HepG2 (cell line): ENCODE measurements around the gene IGF2BP3. TPM values are rescaled to one million over a fixed set of nuclear protein-coding genes. Genes with fewer than 3 reads are reported as not detected.

ENCODE experiments used
- FOXA1 ChIP-seq, 2 experiments: fragments of 450-650 bp in 1 of 2; sonication (generic) in 1 of 2; formaldehyde crosslinking in 1 of 2; IDR thresholded peaks; 2 replicates each; pipeline versions ENCODE4 v1.4.0 to v1.6.1; 2016 to 2020; ENCODE audit warnings: missing genetic modification reagents in 1 of 2
- FOXJ3 ChIP-seq: sonication (generic); formaldehyde crosslinking; IDR thresholded peaks from 2 replicates; pipeline ENCODE4 v1.4.0; 2020; ENCODE audit warnings: missing genetic modification reagents, mild to moderate bottlenecking, borderline replicate concordance
- HNRNPLL ChIP-seq: fragments of 200-400 bp; formaldehyde crosslinking; IDR thresholded peaks from 2 replicates; pipeline ENCODE4 v1.6.1; 2017; ENCODE audit warnings: mild to moderate bottlenecking, low read depth, low read length; ENCODE audit not compliant: poor library complexity, severe bottlenecking
- HOXA7 ChIP-seq: sonication (generic); formaldehyde crosslinking; IDR thresholded peaks from 2 replicates; pipeline ENCODE4 v1.8.1; 2022; ENCODE audit warnings: mild to moderate bottlenecking, missing genetic modification reagents, moderate library complexity
- KDM1A ChIP-seq: IDR thresholded peaks from 2 replicates; pipeline ENCODE4 v1.6.1; 2016; ENCODE audit warnings: missing compliant biosample characterization
- KMT2A ChIP-seq: sonication (generic); formaldehyde crosslinking; IDR thresholded peaks from 2 replicates; pipeline ENCODE4 v1.4.0; 2020; ENCODE audit warnings: missing genetic modification reagents
- MAF1 ChIP-seq: sonication (generic); formaldehyde crosslinking; IDR thresholded peaks from 2 replicates; pipeline ENCODE4 v1.5.0; 2020; ENCODE audit warnings: missing genetic modification reagents, borderline replicate concordance
- MYC ChIP-seq: sonication (generic); formaldehyde crosslinking; IDR thresholded peaks from 2 replicates; pipeline ENCODE4 v1.9.0; 2021; ENCODE audit warnings: missing genetic modification reagents, borderline replicate concordance
- NBN ChIP-seq: fragments of 450-650 bp; conservative IDR thresholded peaks from 2 replicates; pipeline ENCODE4 v1.6.1; 2017
- NCOR1 ChIP-seq: fragments of 200-600 bp; sonication (generic); IDR thresholded peaks from 2 replicates; pipeline ENCODE4 v1.7.0; 2017; ENCODE audit warnings: antibody characterized with exemption, low read length, borderline replicate concordance
- NFRKB ChIP-seq: fragments of 450-650 bp; IDR thresholded peaks from 2 replicates; pipeline ENCODE4 v1.6.1; 2017
- SMAD1 ChIP-seq: sonication (generic); formaldehyde crosslinking; IDR thresholded peaks from 2 replicates; pipeline ENCODE4 v1.4.0; 2020; ENCODE audit warnings: missing genetic modification reagents, low read depth, mild to moderate bottlenecking, borderline replicate concordance
- SMARCE1 ChIP-seq: fragments of 450-650 bp; IDR thresholded peaks from 2 replicates; pipeline ENCODE4 v1.6.1; 2017; ENCODE audit warnings: borderline replicate concordance
- SMC3 ChIP-seq: IDR thresholded peaks from 2 replicates; pipeline ENCODE4 v1.6.1; 2011; ENCODE audit warnings: low read length, improper control_type of control experiment
- TBP ChIP-seq: sonication (generic); formaldehyde crosslinking; IDR thresholded peaks from 2 replicates; pipeline ENCODE4 v1.5.0; 2020; ENCODE audit warnings: missing genetic modification reagents
- THYN1 ChIP-seq: sonication (generic); formaldehyde crosslinking; IDR thresholded peaks from 2 replicates; pipeline ENCODE4 v1.8.1; 2023; ENCODE audit warnings: low read depth, mild to moderate bottlenecking, moderate library complexity, missing genetic modification reagents, borderline replicate concordance
- U2AF2 ChIP-seq: fragments of 200-400 bp; formaldehyde crosslinking; IDR thresholded peaks from 2 replicates; pipeline ENCODE4 v1.6.1; 2017; ENCODE audit warnings: low read depth, mild to moderate bottlenecking, low read length
- ZBTB21 ChIP-seq: sonication (generic); formaldehyde crosslinking; IDR thresholded peaks from 2 replicates; pipeline ENCODE4 v1.4.0; 2020; ENCODE audit warnings: missing genetic modification reagents
- ZBTB7A ChIP-seq: sonication (generic); formaldehyde crosslinking; IDR thresholded peaks from 2 replicates; pipeline ENCODE4 v1.8.0; 2022; ENCODE audit warnings: mild to moderate bottlenecking, missing genetic modification reagents
- ZFP36L2 ChIP-seq: sonication (generic); formaldehyde crosslinking; IDR thresholded peaks from 2 replicates; pipeline ENCODE4 v1.4.0; 2020; ENCODE audit warnings: missing genetic modification reagents
- ZKSCAN5 ChIP-seq: sonication (generic); formaldehyde crosslinking; IDR thresholded peaks from 2 replicates; pipeline ENCODE4 v1.5.1; 2020; ENCODE audit warnings: mild to moderate bottlenecking, missing genetic modification reagents
- ZNF282 ChIP-seq: fragments of 450-650 bp; IDR thresholded peaks from 2 replicates; pipeline ENCODE4 v1.6.1; 2018; ENCODE audit not compliant: partially characterized antibody
- ZNF629 ChIP-seq: sonication (generic); formaldehyde crosslinking; conservative IDR thresholded peaks from 2 replicates; pipeline ENCODE4 v1.5.0; 2020; ENCODE audit warnings: missing genetic modification reagents
- polyA plus RNA-seq, 8 experiments: library from polyadenylated mRNA; depleted of rRNA in 3 of 8; stranded (reverse) in 7 of 8; unstranded in 1 of 8; fragments of >200 nt; fragmentation: Illumina TruSeq in 4 of 8; extraction: Trizol in 4 of 8; gene quantifications; 2 replicates each; pipeline versions ENCODE4 v1.2.1 to v1.2.3, GENCODE V29; 2011 to 2016; ENCODE audit warnings: low read depth in 4 of 8, missing spikeins in 1 of 8, mixed read lengths in 1 of 8; ENCODE audit not compliant: insufficient read depth in 1 of 8
- total RNA-seq, 5 experiments: library from RNA; depleted of rRNA; stranded (reverse); fragments of >200 nt; fragmentation: Illumina TruSeq; extraction: Trizol; gene quantifications; 2 replicates each; pipeline ENCODE4 v1.2.3, GENCODE V29; 2016; ENCODE audit warnings: low read depth in 1 of 5
- TF ChIP-seq, protein P1 (sequence below): sonication (generic); formaldehyde crosslinking; IDR thresholded peaks from 2 replicates; pipeline ENCODE4 v1.4.0; 2020; ENCODE audit warnings: missing genetic modification reagents
- TF ChIP-seq, protein P2 (sequence below): sonication (generic); formaldehyde crosslinking; IDR thresholded peaks from 2 replicates; pipeline ENCODE4 v1.5.0; 2020; ENCODE audit warnings: missing genetic modification reagents
- TF ChIP-seq, protein P3 (sequence below): IDR thresholded peaks from 2 replicates; pipeline ENCODE4 v1.6.1; 2018; ENCODE audit warnings: missing genetic modification reagents, mild to moderate bottlenecking, missing compliant biosample characterization

Gene IGF2BP3
- total and polyA plus RNA-seq, 2 of the 13 experiments (the other 11 are each of a cell fraction or from before 2014, with no cell fraction given), result 37.7 to 39.5 TPM

DNA sequence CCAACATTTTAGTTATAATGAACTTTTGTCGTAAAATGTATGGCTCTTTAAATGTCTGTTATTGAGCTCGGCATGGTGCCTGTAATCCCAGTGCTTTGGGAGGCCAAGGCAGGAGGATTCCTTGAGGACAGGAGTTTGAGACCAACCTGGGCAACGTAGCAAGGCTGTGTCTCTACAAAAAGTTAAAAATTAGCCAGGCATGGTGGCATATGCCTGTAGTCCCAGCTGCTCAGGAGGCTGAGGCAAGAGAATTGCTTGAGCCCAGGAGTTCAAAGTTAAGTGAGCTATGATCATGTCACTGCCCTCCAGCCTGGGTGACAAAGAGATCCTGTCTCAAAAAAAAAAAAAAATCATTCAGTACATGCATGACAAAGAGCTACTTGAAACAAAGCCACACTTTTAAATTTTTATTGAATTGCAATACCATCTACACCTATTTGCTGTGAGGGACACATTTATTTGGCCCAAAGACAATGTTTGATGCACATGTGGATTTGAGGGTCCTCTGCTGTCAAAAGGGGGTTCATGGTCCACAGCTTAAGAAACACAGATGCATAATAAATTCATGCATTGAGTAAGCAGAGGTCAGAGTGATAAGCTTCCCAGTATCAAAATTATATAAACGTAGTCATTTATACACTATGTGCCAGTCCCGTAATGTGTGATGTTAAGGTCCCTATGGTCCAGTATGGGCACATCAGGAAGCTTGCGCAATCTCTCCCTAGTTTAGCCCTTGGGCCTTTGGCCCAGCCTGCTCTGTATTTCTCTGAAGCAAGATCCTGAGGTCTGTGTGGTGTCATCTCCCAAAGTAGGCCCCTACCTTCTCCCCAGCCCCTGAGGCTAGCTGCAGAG lies 175.5 kb downstream of the IGF2BP3 start (continued):
- peak; percentile 79; the same call in 1 of the 2 replicates for TF ChIP-seq NCOR1
- TF ChIP-seq KMT2A (CRISPR knock-in tag), result no peak; the same call in 1 of the 2 replicates
- TF ChIP-seq HNRNPLL, result no peak
- TF ChIP-seq FOXA1 (IDR thresholded peaks at IDR 0.05), result no peak
- peak; percentile 12 for TF ChIP-seq FOXA1 (CRISPR knock-in tag; IDR thresholded peaks at IDR 0.05)
- no peak for TF ChIP-seq U2AF2
- TF ChIP-seq, protein P1, sequence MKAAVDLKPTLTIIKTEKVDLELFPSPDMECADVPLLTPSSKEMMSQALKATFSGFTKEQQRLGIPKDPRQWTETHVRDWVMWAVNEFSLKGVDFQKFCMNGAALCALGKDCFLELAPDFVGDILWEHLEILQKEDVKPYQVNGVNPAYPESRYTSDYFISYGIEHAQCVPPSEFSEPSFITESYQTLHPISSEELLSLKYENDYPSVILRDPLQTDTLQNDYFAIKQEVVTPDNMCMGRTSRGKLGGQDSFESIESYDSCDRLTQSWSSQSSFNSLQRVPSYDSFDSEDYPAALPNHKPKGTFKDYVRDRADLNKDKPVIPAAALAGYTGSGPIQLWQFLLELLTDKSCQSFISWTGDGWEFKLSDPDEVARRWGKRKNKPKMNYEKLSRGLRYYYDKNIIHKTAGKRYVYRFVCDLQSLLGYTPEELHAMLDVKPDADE (CRISPR knock-in tag), result no peak
- TF ChIP-seq ZNF282, result no peak
- TF ChIP-seq, protein P2, sequence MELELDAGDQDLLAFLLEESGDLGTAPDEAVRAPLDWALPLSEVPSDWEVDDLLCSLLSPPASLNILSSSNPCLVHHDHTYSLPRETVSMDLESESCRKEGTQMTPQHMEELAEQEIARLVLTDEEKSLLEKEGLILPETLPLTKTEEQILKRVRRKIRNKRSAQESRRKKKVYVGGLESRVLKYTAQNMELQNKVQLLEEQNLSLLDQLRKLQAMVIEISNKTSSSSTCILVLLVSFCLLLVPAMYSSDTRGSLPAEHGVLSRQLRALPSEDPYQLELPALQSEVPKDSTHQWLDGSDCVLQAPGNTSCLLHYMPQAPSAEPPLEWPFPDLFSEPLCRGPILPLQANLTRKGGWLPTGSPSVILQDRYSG (CRISPR knock-in tag), result no peak
- 0 out of 2 replicates have a peak, but pooled peaks have one; percentile 38 for TF ChIP-seq ZBTB21 (CRISPR knock-in tag)
- TF ChIP-seq SMARCE1, result no peak
- no peak for TF ChIP-seq SMAD1 (CRISPR knock-in tag)
- no peak for TF ChIP-seq MYC (CRISPR knock-in tag)
- TF ChIP-seq NFRKB, result no peak
- TF ChIP-seq FOXJ3, result 0 out of 2 replicates have a peak, but pooled peaks have one; percentile 31
- TF ChIP-seq ZBTB7A (CRISPR knock-in tag), result no peak
- no peak for TF ChIP-seq ZFP36L2
- TF ChIP-seq ZNF629 (CRISPR knock-in tag), result no peak; the same call in 1 of the 2 replicates
- peak; percentile 2; the same call in 1 of the 2 replicates for TF ChIP-seq SMC3
- no peak for TF ChIP-seq THYN1
- TF ChIP-seq HOXA7 (CRISPR knock-in tag), result no peak
- no peak for TF ChIP-seq TBP (CRISPR knock-in tag)
- TF ChIP-seq NBN, result no peak
- TF ChIP-seq, protein P3, sequence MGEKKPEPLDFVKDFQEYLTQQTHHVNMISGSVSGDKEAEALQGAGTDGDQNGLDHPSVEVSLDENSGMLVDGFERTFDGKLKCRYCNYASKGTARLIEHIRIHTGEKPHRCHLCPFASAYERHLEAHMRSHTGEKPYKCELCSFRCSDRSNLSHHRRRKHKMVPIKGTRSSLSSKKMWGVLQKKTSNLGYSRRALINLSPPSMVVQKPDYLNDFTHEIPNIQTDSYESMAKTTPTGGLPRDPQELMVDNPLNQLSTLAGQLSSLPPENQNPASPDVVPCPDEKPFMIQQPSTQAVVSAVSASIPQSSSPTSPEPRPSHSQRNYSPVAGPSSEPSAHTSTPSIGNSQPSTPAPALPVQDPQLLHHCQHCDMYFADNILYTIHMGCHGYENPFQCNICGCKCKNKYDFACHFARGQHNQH (CRISPR knock-in tag), result peak; percentile 22; the same call in 1 of the 2 replicates
- peak; percentile 87 for TF ChIP-seq KDM1A (CRISPR knock-in tag)
- no peak for TF ChIP-seq ZKSCAN5
- TF ChIP-seq MAF1 (CRISPR knock-in tag), result no peak
